ENCODE data around the gene FRMD5.

DNA sequence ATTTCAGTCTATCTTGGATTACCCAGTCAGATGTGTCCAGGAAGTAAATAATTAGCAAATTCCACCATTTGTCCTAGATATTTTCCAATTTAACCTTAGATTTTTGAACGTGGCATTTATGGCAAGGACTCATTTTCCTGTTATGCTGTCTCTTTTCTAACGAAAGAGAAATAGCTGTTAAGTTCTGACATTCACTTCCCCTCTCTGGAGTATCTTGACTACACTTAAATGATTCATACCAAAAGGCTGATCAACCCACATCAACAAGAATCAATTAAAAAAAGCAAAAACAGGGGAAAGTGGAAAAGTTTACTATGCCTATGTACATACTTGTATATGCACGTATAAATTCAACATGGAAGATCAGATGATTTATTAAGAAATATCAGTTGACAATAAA is 149.9 kb downstream of the FRMD5 start:
- TF ChIP-seq, protein P1, sequence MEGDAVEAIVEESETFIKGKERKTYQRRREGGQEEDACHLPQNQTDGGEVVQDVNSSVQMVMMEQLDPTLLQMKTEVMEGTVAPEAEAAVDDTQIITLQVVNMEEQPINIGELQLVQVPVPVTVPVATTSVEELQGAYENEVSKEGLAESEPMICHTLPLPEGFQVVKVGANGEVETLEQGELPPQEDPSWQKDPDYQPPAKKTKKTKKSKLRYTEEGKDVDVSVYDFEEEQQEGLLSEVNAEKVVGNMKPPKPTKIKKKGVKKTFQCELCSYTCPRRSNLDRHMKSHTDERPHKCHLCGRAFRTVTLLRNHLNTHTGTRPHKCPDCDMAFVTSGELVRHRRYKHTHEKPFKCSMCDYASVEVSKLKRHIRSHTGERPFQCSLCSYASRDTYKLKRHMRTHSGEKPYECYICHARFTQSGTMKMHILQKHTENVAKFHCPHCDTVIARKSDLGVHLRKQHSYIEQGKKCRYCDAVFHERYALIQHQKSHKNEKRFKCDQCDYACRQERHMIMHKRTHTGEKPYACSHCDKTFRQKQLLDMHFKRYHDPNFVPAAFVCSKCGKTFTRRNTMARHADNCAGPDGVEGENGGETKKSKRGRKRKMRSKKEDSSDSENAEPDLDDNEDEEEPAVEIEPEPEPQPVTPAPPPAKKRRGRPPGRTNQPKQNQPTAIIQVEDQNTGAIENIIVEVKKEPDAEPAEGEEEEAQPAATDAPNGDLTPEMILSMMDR (IDR thresholded peaks at IDR 0.05), result no peak
- TF ChIP-seq BHLHE40 (IDR thresholded peaks at IDR 0.05; ENCODE audit: low read depth, low read length) (no peak), JUNB (IDR thresholded peaks at IDR 0.05) (no peak), RFX5 (IDR thresholded peaks at IDR 0.05) (no peak), POLR2A (IDR thresholded peaks at IDR 0.05; ENCODE audit: low read length) (no peak)
- TF ChIP-seq, protein P2, sequence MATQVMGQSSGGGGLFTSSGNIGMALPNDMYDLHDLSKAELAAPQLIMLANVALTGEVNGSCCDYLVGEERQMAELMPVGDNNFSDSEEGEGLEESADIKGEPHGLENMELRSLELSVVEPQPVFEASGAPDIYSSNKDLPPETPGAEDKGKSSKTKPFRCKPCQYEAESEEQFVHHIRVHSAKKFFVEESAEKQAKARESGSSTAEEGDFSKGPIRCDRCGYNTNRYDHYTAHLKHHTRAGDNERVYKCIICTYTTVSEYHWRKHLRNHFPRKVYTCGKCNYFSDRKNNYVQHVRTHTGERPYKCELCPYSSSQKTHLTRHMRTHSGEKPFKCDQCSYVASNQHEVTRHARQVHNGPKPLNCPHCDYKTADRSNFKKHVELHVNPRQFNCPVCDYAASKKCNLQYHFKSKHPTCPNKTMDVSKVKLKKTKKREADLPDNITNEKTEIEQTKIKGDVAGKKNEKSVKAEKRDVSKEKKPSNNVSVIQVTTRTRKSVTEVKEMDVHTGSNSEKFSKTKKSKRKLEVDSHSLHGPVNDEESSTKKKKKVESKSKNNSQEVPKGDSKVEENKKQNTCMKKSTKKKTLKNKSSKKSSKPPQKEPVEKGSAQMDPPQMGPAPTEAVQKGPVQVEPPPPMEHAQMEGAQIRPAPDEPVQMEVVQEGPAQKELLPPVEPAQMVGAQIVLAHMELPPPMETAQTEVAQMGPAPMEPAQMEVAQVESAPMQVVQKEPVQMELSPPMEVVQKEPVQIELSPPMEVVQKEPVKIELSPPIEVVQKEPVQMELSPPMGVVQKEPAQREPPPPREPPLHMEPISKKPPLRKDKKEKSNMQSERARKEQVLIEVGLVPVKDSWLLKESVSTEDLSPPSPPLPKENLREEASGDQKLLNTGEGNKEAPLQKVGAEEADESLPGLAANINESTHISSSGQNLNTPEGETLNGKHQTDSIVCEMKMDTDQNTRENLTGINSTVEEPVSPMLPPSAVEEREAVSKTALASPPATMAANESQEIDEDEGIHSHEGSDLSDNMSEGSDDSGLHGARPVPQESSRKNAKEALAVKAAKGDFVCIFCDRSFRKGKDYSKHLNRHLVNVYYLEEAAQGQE (IDR thresholded peaks at IDR 0.05), result no peak
